ENCODE data around the gene IL9. TPM values are rescaled to one million over a fixed set of nuclear protein-coding genes. Genes with fewer than 3 reads are reported as not detected.

Gene IL9
- total RNA-seq, 1 experiment from 2014 or later: not detected

DNA sequence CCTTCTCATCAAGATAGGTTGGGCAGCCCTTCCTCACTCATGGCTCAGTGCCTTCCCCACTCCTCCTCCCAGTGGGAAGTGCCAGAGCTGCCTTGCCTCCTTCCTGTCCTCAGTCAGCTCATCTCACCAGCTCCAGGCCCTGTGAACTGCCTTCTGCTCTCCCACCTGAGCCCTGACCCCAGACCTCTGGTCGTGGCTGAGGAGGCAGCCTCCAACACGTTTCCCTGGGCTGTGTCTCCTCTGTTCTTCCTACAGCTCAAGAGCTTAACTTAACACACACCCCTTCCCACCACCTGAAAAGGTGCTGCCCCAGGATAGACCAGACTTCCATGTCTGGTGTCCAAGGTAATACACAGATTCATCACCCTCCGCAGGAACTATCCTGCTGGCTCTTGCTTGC lies 21.2 kb downstream of the IL9 start:
- H3K4me2 ChIP-seq: no peak overlapping the region
- H3K27ac ChIP-seq: no peak overlapping the region
- no peak overlapping the region for H2AFZ ChIP-seq
- peaks cover 49% of the 10 kb centered on the region for H3K27me3 ChIP-seq (ENCODE audit: insufficient read depth, low read depth)
- H3K36me3 ChIP-seq (ENCODE audit: low read depth): no peaks in the 10 kb centered on the region
- intact Hi-C loops (cut with micrococcal nuclease; ENCODE audit: unreplicated experiment): no loop called here
- H3K9me2 ChIP-seq (ENCODE audit: insufficient read depth): no peaks in the 10 kb centered on the region
- DNase-seq: no peak
- H3K4me3 ChIP-seq: no peak overlapping the region
- no peaks in the 10 kb centered on the region for H3K79me2 ChIP-seq (ENCODE audit: low read depth)
- H3K9me3 ChIP-seq (ENCODE audit: insufficient read depth, low read depth): no peaks in the 10 kb centered on the region
- no peaks in the 10 kb centered on the region for H3F3A ChIP-seq (ENCODE audit: insufficient read depth, low read depth)
- H4K20me1 ChIP-seq (ENCODE audit: insufficient read depth): no peaks in the 10 kb centered on the region
- no TSS peak for BruUV-seq (replicated peaks)
- ChIA-PET POLR2A (ENCODE audit: unreplicated experiment) (no interaction called here), CTCF (no interaction called here)
- no peaks in the 10 kb centered on the region for H3K4me1 ChIP-seq (replicated peaks; ENCODE audit: insufficient read depth)
- no peak for TF ChIP-seq CTCF (conservative IDR thresholded peaks at IDR 0.05)
- no peak for TF ChIP-seq EZH2 (IDR thresholded peaks at IDR 0.05; ENCODE audit: low read depth)

DNA sequence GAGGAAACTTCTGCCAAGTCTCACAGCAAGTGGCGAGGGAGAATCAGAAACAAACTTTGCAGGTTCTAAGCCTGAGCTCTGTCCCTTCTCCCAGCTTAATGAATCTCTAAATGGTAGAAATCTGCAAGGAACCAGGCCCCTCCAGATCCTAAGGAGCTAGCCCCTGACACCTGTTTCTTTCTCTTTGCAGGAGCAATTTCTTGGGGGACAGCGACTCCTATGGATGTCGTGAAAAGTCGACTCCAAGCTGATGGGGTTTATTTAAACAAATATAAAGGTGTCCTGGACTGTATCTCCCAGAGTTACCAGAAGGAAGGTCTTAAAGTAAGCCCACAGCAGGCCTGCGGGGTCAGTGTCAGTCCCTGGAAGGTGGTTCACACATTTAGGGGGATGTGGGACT lies 21.8 kb downstream of the IL9 start:
- Histone ChIP-seq H3K4me3 (no peak overlapping the region), H3K36me3 (ENCODE audit: low read depth) (no peaks in the 10 kb centered on the region), H4K20me1 (ENCODE audit: insufficient read depth) (no peaks in the 10 kb centered on the region), H3K4me1 (replicated peaks; ENCODE audit: insufficient read depth) (no peaks in the 10 kb centered on the region), H3F3A (ENCODE audit: insufficient read depth, low read depth) (no peaks in the 10 kb centered on the region), H3K27ac (no peak overlapping the region), H3K9me3 (ENCODE audit: insufficient read depth, low read depth) (no peaks in the 10 kb centered on the region), H3K79me2 (ENCODE audit: low read depth) (no peaks in the 10 kb centered on the region), H3K4me2 (no peak overlapping the region), H3K27me3 (ENCODE audit: insufficient read depth, low read depth) (peaks cover 54% of the 10 kb centered on the region), H2AFZ (no peak overlapping the region), H3K9me2 (ENCODE audit: insufficient read depth) (0 out of 2 replicates have a peak, but pooled peaks cover 4% of the 10 kb centered on the region)
- no peak for DNase-seq
- no peak for TF ChIP-seq EZH2 (IDR thresholded peaks at IDR 0.05; ENCODE audit: low read depth)
- TF ChIP-seq CTCF (conservative IDR thresholded peaks at IDR 0.05): peak; percentile 25; the same call in 1 of the 2 replicates
- intact Hi-C loops (cut with micrococcal nuclease; ENCODE audit: unreplicated experiment): no loop called here
- ChIA-PET POLR2A (ENCODE audit: unreplicated experiment) (no interaction called here), CTCF (no interaction called here)
- no TSS peak for BruUV-seq (replicated peaks)

- ChIA-PET POLR2A (ENCODE audit: unreplicated experiment) (no interaction called here), CTCF (no interaction called here)
- BruUV-seq (replicated peaks): no TSS peak
Measured at GRCh38 chr5:135871268-135871915, 24.2 kb downstream of the IL9 start.

More at GRCh38 chr5:135871268-135871915, 24.2 kb downstream of the IL9 start:
- Histone ChIP-seq H2AFZ (no peak overlapping the region), H3K27me3 (ENCODE audit: insufficient read depth, low read depth) (peaks cover 78% of the 10 kb centered on the region), H3K36me3 (ENCODE audit: low read depth) (no peaks in the 10 kb centered on the region), H3K4me2 (no peak overlapping the region), H3K4me3 (no peak overlapping the region), H3F3A (ENCODE audit: insufficient read depth, low read depth) (no peaks in the 10 kb centered on the region), H3K27ac (no peak overlapping the region), H3K9me3 (ENCODE audit: insufficient read depth, low read depth) (no peaks in the 10 kb centered on the region), H4K20me1 (ENCODE audit: insufficient read depth) (no peaks in the 10 kb centered on the region), H3K79me2 (ENCODE audit: low read depth) (no peaks in the 10 kb centered on the region), H3K9me2 (ENCODE audit: insufficient read depth) (0 out of 2 replicates have a peak, but pooled peaks cover 4% of the 10 kb centered on the region), H3K4me1 (replicated peaks; ENCODE audit: insufficient read depth) (no peaks in the 10 kb centered on the region)
- DNase-seq: no peak
- intact Hi-C loops (cut with micrococcal nuclease; ENCODE audit: unreplicated experiment): no loop called here
- TF ChIP-seq CTCF (conservative IDR thresholded peaks at IDR 0.05) (no peak), EZH2 (IDR thresholded peaks at IDR 0.05; ENCODE audit: low read depth) (no peak)
